ENCODE data around the gene CCDC116.
A peak's percentile ranks its signal among the peaks of the same experiment; 100 is the strongest.
"Not testable (repeated sequence)": the region's sequence is repeated elsewhere in the genome, so short reads cannot be mapped to it uniquely, and the experiment has no call there.

The CCDC116 gene

DNA sequence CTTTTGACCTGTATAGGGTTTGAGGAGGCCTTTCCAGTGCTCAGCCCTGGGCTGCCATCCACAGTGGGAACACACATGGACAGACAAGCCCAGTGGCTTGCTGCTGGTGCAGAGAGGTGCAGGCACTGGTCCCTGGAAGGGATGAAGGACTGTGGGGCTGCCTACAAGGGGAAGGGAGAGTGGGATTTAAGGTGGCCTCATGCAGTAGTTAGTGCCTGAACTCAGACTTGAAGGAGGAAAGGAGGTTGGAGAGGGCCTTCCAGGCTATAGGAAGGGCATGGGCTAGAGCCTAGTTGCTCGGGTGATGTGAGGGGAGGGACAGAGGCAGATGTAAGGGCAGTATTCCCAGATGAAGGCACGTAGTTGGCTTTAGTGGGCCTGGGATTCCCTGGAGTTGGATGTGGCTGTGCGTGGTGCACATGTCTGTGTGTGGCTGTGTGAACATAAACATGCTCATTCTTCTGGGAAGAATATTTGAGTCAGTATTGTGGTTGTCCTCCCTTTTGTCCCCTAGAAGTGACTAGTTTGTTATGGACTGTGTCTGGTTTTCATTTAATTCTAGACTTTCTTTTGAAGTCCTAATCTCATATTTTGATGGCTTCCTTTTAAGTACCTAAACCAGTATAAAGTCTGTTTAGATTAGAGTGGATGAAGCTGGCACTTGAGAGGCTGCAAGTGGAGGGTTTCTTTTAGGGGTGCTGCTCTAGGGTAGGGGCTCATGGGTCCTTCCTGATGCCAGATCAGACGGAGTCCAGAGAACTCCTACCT lies 21.2 kb upstream of the CCDC116 start:
- no peak for DNase-seq

DNA sequence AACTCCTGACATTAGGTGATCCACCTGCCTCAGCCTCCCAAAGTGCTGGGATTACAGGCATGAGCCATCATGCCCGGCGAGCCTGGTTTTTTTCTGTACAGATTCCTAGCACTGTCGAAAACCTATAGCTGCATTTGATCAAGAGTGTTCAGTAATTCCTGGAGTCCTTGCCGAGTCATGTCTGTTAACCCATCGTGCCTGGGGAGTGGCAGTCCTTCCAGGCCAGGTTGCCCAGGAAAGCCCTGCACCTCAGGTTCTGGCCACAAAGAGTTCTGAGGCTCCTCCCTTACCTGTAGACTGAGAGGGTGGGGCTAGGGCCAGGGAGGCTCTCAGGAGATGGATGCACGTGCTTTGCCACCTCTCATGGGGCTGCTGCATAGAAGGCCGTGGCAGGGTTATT lies 19.7 kb upstream of the CCDC116 start:
- no peak for DNase-seq

DNA sequence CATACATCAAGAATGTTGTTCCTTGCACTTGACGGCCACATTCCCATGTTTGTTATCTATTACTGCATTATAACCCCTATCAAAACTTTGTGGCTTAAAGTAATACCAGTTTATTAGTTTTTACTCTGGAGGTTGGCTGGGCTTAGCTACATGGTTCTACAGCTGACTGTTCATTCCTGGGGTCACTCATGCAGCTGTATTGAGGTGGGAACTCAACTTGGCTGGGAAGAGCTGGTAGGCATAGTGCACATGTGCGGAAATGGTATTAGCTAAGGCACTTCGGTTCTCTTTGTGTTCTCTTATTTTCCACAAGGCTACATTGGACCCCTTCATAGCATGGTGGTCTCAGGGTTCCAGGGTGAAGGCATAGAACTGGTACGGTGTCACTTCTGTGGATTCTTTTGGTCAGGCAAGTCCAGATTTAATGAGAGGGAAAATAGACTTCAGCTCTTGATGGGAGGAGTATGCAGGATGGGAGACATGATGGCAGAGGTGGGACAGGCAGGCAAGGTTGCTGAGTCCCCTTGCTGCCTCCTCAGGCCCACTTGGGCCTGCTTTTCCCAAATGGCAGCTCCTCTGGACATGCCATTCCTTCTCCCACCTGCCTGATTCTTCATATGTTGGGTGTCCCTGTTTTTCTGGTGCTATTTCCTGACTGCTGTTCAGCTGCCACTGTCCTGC lies 18.9 kb upstream of the CCDC116 start:
- DNase-seq, result no peak

DNA sequence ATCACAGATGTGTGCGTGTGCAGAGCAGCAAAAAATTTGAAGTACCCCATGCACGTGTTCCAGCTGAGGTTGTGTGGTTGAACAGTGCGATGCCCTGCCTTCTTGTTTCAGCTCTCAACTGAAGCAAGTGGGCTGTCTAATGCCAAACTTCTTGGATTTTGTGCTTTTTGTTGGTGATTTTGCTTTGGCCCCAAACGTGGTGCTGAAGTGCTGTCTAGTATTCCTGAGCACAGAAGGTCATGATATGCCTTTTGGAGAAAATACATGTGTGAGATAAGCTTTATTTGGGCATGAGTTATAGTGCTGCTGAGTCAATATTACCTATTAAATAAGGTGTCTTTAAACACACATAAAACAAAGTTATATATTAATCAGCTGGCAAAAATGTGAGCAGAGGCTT lies 16.8 kb upstream of the CCDC116 start:
- DNase-seq, result no peak

DNA sequence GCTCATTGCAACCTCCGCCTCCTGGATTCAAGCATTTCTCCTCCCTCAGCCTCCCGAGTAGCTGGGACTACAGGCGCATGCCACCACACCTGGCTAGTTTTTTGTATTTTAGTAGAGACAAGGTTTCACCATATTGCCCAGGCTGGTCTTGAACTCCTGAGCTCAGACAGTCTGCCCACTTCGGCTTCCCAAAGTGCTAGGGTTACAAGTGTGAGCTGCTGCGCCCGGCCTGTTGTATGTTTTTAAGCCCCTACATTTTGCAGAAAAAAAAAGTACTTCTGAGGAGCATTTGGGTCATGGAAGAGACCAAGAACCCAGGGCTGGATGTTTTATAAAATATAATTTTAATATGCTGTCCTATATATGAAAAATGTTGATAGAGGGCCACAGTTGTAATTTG lies 15.2 kb upstream of the CCDC116 start:
- DNase-seq, result not testable (repeated sequence)

DNA sequence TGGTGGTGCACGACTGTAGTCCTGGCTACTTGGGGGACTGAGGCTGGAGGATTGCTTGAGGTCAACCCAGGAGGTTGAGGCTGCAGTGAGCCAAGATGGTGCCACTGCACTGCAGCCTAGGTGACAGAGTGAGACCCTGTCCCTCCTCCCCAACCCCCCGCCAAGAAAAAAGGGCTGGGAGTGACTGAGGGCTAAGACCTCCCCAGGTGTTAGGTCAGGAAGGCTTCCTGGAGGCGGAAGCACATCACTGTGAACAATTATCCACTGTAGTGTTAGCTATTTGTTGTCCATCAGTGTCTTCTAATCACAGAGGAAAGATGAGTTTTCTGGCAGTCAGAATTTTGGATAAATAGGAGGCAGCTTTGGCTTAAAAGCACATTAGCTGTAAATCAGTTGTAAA lies 11.5 kb upstream of the CCDC116 start:
- no peak for DNase-seq

DNA sequence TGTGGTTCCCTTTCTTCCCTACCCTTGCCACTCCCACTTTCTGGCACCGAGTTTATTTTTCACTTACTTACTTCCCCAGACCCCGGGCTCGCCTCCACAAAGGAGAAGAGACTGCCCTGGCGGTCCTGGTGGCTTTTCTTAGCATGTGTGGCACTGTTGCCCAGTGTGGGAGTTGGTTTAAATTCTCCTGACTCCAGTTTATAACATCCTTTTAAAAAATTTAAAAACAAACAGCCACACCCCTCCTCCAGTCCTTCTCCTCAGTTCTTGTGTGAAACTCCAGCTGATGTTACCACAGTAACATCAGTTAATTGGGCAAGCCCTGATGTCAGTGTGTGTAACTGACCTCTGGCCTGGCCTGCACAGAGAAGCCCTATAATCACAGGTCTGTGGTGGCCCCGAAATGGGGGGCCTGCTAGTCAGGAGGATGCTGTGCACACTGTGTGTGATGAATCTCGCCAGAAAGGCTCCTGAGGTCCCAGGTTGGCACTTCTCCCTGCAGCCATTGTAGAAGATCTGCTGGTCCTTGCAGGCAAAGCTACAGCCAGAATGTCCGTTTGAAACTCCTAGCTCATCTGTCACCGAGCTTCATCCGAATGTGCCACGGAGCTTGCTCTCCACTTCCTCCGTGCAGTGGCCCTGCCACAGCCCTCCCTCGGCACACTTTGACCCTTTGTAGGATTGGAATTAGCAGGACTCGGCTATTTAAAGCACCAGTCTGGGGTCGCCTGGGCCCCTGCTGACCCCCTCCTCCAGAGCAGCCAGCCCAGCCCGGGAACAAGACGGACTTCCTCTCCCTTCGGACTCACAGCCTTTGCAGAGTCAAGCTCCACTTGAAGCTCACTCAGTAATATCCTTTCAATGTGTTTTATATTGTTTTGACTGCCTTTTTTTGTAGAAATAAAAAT lies 10.3 kb upstream of the CCDC116 start:
- DNase-seq, result no peak

DNA sequence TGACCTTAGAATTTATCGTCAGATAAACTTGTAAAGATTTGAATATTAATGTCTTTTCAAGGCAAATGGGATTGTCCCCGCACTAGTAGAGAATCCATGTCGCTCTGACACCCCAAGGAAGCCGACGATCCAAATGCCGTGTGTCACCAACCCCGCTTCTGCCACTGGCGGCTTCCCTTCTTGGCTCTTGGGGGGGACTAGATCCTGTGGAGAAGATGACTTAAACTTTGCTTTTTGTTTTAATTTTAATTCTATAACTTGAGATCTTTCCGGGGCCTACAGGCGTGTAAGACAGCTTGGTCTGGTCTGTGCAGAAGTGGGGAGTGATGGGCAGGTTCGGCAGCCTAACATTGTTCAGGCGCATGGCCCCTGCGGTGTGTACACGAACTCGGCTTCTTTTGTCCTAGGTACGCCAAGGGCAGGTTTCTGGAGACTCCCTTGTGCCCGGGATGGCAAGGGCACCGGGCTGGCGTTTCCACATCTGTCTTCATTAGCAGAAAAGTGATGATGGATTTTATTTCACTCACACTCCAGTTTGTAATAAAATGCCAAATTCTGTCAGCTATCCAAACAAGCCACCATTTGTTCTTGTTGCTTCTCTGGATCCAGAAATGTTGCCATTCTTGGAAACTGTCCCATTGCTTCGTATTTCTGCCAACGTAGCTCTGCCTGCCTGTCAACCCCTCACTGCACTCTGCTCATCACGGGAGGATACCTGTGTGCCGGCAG lies 9.5 kb upstream of the CCDC116 start:
- no peak for DNase-seq

- DNase-seq, result no peak
These were observed 9.0 kb upstream of the CCDC116 start for GRCh38 chr22:21623648-21623970.

DNA sequence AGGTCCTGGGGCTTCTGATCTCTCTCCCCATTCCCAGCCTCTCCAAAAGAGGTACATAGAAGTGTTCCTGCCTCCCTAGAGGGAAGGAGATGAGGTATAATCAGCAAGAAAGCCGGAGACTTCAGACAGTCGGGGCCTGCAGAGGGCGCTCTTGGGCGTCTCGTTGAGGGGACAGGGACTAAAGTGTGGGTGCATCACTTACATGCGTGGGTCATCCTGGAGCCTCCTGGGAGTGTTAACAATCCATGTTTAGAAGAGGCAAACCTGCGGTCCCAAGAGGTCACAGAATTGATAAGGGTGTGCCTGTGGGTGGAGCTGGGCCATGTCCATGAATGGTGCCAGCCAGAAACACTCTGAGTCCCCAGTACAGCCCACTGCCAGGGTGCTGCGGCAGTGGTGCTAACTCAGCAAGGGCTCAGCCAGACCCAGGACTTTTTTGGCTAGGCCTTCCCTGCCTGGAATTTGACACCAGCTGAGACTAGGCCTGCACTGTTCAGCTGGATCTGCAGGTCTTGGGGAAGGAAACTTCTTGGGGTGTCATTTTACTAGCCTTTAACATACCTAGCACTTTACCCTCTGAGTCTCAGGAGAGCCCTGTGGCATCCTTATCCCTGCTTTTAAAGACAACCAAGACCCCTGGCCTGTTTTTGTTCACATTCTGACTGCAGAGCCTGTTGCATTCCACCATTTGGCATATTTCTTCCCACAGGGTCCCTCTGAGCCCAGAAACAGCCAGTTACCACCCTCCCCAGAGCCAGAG lies 8.3 kb upstream of the CCDC116 start:
- peak; percentile 50 for DNase-seq

- DNase-seq, result no peak
These were observed 7.4 kb upstream of the CCDC116 start for GRCh38 chr22:21624880-21625791.

DNA sequence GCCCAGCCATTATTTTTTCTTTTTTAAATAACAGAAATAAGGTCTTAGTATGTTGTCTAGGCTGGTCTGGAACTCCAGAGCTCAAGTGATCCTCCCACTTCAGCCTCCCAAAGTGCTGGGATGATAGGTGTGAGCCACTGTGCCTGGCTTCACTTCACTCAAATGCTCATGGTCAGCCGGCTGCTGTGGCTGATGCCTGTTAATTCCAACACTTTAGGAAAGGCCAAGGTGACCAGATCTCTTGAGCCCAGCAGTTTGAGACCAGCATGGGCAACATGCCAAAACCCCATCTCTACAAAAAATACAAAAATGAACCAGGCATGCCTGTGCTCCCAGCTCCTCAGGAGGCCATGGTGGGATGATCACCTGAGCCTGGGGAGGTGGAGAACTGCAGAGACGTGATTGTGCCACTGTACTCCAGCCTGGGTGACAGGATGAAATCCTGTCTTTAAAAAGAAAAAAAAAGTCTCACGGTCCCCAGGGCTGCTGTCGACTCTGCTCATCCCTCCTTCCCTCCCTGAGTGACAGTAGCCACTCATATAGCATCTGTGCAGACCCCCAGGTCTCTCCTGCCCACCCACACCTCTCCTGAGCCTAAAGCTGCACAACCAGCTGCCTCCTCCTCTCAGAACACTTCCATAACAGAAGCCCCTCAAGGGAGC lies 6.4 kb upstream of the CCDC116 start:
- no peak for DNase-seq

- no peak for DNase-seq
These were observed 5.7 kb upstream of the CCDC116 start for GRCh38 chr22:21626735-21627469.

GRCh38 chr22:21628386-21629254 lies 3.9 kb upstream of the CCDC116 start:
- no peak for DNase-seq

GRCh38 chr22:21629255-21630149 lies 3.1 kb upstream of the CCDC116 start, which contains the start of gene YDJC:
Gene YDJC, minus strand, starts transcription at chr22:21630022. Its CDS starts 8 bp downstream, at chr22:21630014.
- DNase-seq, result peak; percentile 97

DNA sequence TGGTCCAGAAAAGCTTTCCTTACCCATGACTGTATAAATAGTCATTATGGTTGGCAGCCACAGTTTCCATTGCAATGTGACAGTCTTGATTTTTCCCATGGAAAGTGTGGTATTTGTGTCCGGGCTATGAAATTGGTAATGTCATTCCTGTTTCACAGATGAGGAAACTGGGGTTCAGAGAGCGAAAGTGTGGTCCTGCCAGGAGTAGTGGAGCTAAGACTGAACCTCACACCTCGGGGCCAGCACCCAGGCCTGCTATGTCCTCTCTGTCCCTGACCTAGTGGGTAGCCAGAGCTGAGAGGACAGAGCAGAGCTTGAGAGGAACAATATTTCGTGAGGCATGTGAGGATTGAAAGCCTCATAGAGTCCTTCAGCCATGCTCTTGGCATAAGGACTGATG lies 1.5 kb upstream of the CCDC116 start:
- no peak for DNase-seq

GRCh38 chr22:21632931-21633330 lies 371 bp downstream of the CCDC116 start:
- no peak for DNase-seq

DNA sequence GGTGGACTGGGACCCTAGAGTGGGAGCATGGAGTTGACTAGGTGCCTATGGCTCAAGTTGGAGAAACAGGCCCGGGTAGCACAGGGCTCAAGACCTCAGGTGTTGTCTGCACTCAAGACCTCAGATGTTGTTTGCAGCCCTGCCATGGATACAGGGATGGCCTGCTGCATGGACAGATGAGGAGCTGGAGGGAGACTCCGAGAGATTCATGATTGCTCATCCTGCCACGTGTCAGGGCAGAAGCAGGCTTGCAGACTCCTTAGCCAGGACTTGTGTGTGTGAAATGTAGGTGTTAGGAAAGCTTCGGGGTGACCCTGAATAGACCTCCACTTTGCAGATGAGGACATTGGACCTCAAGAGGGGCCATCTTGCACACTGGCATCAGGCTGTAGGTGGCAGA lies 921 bp downstream of the CCDC116 start:
- no peak for DNase-seq

All from activated CD4-positive, alpha-beta T cell treated with anti-CD3 and anti-CD28 coated beads, Interleukin-10, Interleukin-2, amounts not matched to agents 100 ng/mL and 50 ng/mL, durations not matched to agents 16 hours and 8 hours (primary cell).